Raji (cell line): ENCODE data around the gene PFDN2.

Experiments
- POLR2A ChIP-seq: IDR thresholded peaks from 2 replicates; pipeline ENCODE4 v1.6.1; 2011; ENCODE audit warnings: low read depth, low read length, control low read depth; ENCODE audit not compliant: insufficient read depth

The PFDN2 gene

GRCh38 chr1:161091796-161092507, 25.9 kb downstream of the PFDN2 start:
- TF ChIP-seq POLR2A, result no peak

- TF ChIP-seq POLR2A, result no peak
Measured at GRCh38 chr1:161091093-161091492, 26.7 kb downstream of the PFDN2 start.

- no peak for TF ChIP-seq POLR2A
Measured at GRCh38 chr1:161090617-161091016, 27.2 kb downstream of the PFDN2 start.

GRCh38 chr1:161089938-161090337, 27.9 kb downstream of the PFDN2 start:
- TF ChIP-seq POLR2A, result no peak

- TF ChIP-seq POLR2A, result no peak
Measured at GRCh38 chr1:161089251-161089924, 28.4 kb downstream of the PFDN2 start, which contains the start of gene NECTIN4. NECTIN4 (minus strand) TSS chr1:161089558; CDS start chr1:161089296, 262 bp downstream.

- no peak for TF ChIP-seq POLR2A
Measured at GRCh38 chr1:161088587-161089110, 29.2 kb downstream of the PFDN2 start.

GRCh38 chr1:161086457-161086856, 31.4 kb downstream of the PFDN2 start:
- no peak for TF ChIP-seq POLR2A

GRCh38 chr1:161085165-161085564, 32.7 kb downstream of the PFDN2 start:
- no peak for TF ChIP-seq POLR2A

- TF ChIP-seq POLR2A, result no peak
Measured at GRCh38 chr1:161084597-161084988, 33.2 kb downstream of the PFDN2 start.

GRCh38 chr1:161083748-161084596, 33.9 kb downstream of the PFDN2 start:
- TF ChIP-seq POLR2A, result no peak

GRCh38 chr1:161082996-161083747, 34.7 kb downstream of the PFDN2 start:
- TF ChIP-seq POLR2A, result no peak

GRCh38 chr1:161082483-161082882, 35.4 kb downstream of the PFDN2 start:
- no peak for TF ChIP-seq POLR2A

- no peak for TF ChIP-seq POLR2A
Measured at GRCh38 chr1:161081519-161081918, 36.3 kb downstream of the PFDN2 start.
